Liver (tissue), 3 donors: ENCODE measurements around the gene MYO9A.

Experiments
- GABPA ChIP-seq, 2 donors: IDR thresholded peaks in 1 of 2; conservative IDR thresholded peaks in 1 of 2; 2 replicates each; pipeline ENCODE4 v1.6.1; 2016; ENCODE audit warnings: antibody characterized with exemption in 2 of 2, mild to moderate bottlenecking in 1 of 2, moderate library complexity in 1 of 2
- JUND ChIP-seq, 2 donors: IDR thresholded peaks; 2 replicates each; pipeline ENCODE4 v1.6.1; 2016; ENCODE audit warnings: antibody characterized with exemption in 2 of 2
- NR2F2 ChIP-seq: IDR thresholded peaks from 2 replicates; pipeline ENCODE4 v1.6.1; 2016; ENCODE audit warnings: antibody characterized with exemption
- SP1 ChIP-seq: IDR thresholded peaks from 2 replicates; pipeline ENCODE4 v1.6.1; 2018; ENCODE audit warnings: antibody characterized with exemption, mild to moderate bottlenecking
- TF ChIP-seq, protein P1 (sequence below): fragments of 150-350 bp; IDR thresholded peaks from 2 replicates; pipeline ENCODE4 v1.5.1; 2017; ENCODE audit warnings: improper control_type of control experiment, low read depth, low read length; ENCODE audit not compliant: missing input control
- TF ChIP-seq, protein P2 (sequence below): IDR thresholded peaks from 2 replicates; pipeline ENCODE4 v1.6.1; 2016; ENCODE audit warnings: antibody characterized with exemption, mild to moderate bottlenecking
- TF ChIP-seq, protein P3 (sequence below): IDR thresholded peaks from 2 replicates; pipeline ENCODE4 v1.6.1; 2016; ENCODE audit warnings: antibody characterized with exemption
- TF ChIP-seq, protein P4 (sequence below): IDR thresholded peaks from 2 replicates; pipeline ENCODE4 v1.6.1; 2016; ENCODE audit warnings: antibody characterized with exemption
- donor health status: healthy.
- donor health status: healthy.

DNA sequence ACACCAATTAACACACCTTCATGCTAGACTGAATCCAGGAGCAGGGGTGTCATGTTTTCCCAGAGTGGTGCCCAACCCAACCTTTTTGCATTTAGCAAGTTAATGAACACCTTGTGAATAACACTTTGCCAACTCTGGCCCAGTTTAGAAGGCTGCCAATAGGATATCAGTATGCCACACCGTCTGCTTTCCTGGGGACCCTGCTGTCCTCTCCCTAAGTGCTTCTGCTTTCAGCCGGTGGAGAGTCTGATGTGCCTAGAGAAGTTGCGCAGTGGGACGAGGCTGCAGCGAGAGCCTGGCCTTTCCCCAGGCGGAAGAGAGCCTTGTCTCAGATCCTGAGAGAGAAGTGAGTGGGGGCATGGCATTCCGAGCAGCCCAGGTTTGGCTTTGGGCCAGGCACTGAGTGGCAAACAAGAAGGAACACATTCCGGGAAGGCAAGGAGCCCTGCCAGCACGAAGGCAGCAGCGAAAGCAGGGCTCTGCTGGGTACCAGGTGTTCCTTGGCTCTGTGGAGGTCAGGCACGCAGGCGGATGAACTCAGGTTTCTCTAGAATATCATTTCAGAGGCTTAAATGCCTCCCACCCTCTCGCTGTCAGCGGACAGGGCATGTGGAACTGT lies 37.2 kb upstream of the MYO9A start:
- TF ChIP-seq, protein P1, sequence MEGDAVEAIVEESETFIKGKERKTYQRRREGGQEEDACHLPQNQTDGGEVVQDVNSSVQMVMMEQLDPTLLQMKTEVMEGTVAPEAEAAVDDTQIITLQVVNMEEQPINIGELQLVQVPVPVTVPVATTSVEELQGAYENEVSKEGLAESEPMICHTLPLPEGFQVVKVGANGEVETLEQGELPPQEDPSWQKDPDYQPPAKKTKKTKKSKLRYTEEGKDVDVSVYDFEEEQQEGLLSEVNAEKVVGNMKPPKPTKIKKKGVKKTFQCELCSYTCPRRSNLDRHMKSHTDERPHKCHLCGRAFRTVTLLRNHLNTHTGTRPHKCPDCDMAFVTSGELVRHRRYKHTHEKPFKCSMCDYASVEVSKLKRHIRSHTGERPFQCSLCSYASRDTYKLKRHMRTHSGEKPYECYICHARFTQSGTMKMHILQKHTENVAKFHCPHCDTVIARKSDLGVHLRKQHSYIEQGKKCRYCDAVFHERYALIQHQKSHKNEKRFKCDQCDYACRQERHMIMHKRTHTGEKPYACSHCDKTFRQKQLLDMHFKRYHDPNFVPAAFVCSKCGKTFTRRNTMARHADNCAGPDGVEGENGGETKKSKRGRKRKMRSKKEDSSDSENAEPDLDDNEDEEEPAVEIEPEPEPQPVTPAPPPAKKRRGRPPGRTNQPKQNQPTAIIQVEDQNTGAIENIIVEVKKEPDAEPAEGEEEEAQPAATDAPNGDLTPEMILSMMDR = no peak
- no peak for TF ChIP-seq JUND (IDR thresholded peaks at IDR 0.05)
- no peak for TF ChIP-seq GABPA (IDR thresholded peaks at IDR 0.05 in 1 of 2, conservative IDR thresholded peaks at IDR 0.05 in 1 of 2)
- TF ChIP-seq, protein P2, sequence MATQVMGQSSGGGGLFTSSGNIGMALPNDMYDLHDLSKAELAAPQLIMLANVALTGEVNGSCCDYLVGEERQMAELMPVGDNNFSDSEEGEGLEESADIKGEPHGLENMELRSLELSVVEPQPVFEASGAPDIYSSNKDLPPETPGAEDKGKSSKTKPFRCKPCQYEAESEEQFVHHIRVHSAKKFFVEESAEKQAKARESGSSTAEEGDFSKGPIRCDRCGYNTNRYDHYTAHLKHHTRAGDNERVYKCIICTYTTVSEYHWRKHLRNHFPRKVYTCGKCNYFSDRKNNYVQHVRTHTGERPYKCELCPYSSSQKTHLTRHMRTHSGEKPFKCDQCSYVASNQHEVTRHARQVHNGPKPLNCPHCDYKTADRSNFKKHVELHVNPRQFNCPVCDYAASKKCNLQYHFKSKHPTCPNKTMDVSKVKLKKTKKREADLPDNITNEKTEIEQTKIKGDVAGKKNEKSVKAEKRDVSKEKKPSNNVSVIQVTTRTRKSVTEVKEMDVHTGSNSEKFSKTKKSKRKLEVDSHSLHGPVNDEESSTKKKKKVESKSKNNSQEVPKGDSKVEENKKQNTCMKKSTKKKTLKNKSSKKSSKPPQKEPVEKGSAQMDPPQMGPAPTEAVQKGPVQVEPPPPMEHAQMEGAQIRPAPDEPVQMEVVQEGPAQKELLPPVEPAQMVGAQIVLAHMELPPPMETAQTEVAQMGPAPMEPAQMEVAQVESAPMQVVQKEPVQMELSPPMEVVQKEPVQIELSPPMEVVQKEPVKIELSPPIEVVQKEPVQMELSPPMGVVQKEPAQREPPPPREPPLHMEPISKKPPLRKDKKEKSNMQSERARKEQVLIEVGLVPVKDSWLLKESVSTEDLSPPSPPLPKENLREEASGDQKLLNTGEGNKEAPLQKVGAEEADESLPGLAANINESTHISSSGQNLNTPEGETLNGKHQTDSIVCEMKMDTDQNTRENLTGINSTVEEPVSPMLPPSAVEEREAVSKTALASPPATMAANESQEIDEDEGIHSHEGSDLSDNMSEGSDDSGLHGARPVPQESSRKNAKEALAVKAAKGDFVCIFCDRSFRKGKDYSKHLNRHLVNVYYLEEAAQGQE = no peak
- TF ChIP-seq NR2F2 = no peak
- TF ChIP-seq SP1 = no peak
- TF ChIP-seq, protein P3, sequence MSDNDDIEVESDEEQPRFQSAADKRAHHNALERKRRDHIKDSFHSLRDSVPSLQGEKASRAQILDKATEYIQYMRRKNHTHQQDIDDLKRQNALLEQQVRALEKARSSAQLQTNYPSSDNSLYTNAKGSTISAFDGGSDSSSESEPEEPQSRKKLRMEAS = no peak
- TF ChIP-seq, protein P4, sequence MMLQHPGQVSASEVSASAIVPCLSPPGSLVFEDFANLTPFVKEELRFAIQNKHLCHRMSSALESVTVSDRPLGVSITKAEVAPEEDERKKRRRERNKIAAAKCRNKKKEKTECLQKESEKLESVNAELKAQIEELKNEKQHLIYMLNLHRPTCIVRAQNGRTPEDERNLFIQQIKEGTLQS = no peak
